Stomach smooth muscle (tissue), 2 donors: ENCODE data around the gene CEP44.
A peak's percentile ranks its signal among the peaks of the same experiment; 100 is the strongest.

ENCODE experiments used
- H3K27ac ChIP-seq: one replicate; pipeline ENCODE4 v1.7.0; 2013; ENCODE audit warnings: mild to moderate bottlenecking, low read length, inconsistent platforms
- H3K27me3 ChIP-seq, 2 donors: one replicate each; pipeline ENCODE4 v1.7.0; 2013; ENCODE audit warnings: low read length in 2 of 2; ENCODE audit not compliant: insufficient read depth in 2 of 2, control insufficient read depth in 1 of 2
- H3K36me3 ChIP-seq, 2 donors: one replicate each; pipeline ENCODE4 v1.7.0; 2013; ENCODE audit warnings: low read length in 2 of 2; ENCODE audit not compliant: control insufficient read depth in 2 of 2, insufficient read depth in 2 of 2
- H3K4me1 ChIP-seq: one replicate; pipeline ENCODE4 v1.7.0; 2013; ENCODE audit warnings: low read length; ENCODE audit not compliant: control insufficient read depth, insufficient read depth
- H3K4me3 ChIP-seq, 2 donors: one replicate each; pipeline ENCODE4 v1.7.0; 2013; ENCODE audit warnings: low read length in 2 of 2
- H3K9ac ChIP-seq, 2 donors: one replicate each; pipeline ENCODE4 v1.7.0; 2013; ENCODE audit warnings: low read length in 2 of 2, mild to moderate bottlenecking in 1 of 2
- H3K9me3 ChIP-seq, 2 donors: one replicate each; pipeline ENCODE4 v1.7.0; 2013; ENCODE audit warnings: low read length in 2 of 2; ENCODE audit not compliant: control insufficient read depth in 2 of 2
- donor health status: healthy.
- donor health status: Pancreatic carcinoma.

Gene CEP44, protein sequence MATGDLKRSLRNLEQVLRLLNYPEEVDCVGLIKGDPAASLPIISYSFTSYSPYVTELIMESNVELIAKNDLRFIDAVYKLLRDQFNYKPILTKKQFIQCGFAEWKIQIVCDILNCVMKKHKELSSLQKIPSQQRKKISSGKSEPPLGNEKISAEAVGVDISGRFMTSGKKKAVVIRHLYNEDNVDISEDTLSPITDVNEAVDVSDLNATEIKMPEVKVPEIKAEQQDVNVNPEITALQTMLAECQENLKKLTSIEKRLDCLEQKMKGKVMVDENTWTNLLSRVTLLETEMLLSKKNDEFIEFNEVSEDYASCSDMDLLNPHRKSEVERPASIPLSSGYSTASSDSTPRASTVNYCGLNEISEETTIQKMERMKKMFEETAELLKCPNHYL

DNA sequence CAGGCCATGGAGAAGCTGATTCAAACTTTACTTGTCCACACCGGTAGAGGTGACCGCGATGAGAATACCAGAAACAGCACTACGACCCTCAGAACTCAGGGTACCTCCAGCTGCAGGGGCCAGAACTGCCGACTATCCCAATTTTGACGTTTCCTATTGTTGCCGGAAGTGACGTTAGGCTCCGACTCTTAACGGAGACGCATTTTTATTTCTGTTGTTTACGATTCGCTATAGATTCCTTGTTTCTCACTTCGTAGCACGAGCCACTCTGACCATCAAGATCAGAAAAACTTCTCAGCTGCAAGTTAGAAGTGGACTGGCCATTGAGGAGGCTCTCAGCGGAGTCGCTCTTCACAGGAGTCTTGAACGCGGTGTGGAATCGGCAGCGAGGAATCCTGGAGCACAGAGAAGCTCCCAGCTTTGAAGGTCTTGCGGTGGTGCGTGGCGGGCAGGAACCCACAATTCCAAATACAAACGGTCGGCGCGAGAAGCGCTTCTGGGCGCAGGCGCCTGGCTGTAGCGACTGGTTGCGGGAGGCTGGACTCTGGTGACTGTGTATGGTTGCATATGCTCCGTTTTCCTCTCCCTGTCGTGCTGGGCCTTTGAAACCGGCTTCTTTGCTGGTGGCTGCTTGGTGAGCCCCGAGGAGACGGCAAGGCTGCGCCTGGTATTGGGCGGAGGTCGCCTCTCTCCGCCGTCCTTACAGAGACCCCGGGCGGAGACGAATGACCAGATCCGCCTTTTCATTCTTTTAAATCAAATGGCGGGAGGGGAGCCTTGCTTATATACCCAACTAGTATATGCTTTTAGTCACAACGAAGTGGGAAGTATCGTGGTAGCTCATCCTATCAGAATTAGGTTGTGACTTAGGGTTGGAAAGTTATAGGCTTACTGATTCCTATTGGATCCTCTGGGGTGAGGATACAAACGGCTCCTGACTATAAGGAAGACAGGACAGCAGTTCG, at the start of gene CEP44, which contains the start of gene FBXO8:
Gene CEP44, plus strand, starts transcription at position 405 of the 965 bp plus-strand sequence. CDS start 15,211 bp downstream, outside the sequence.
Gene FBXO8, minus strand, starts transcription at position 161 of the 965 bp plus-strand sequence. CDS start 20,575 bp downstream, outside the sequence.
- Histone ChIP-seq H3K4me1 (no peaks in the 10 kb centered on the region), H3K9me3 (no peaks in the 10 kb centered on the region), H3K27ac (peak within 1 kb of the TSS; percentile 98), H3K36me3 (no peaks in the 10 kb centered on the region), H3K9ac (peak within 1 kb of the TSS; percentile 99), H3K4me3 (peak within 1 kb of the TSS; percentile 92 to 100), H3K27me3 (no peaks in the 10 kb centered on the region)

DNA sequence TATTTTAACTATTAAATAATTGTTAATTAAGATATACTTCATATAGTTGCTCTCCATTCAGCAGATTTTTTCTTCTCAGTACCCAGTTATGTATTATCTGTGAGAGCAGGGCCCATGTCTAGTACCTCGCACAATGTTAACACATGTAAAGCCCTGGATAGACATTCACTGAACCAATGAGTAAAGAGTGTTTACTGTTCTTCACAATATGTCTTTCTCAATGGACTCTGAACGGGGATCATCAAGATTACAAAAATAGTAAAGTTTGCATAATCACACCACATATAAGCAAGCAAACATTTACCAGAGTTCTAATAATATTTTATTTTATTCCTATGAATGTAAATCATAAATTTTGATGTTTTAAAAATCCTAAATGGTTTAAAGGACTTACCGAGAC, 47.4 kb upstream of the CEP44 start:
- Histone ChIP-seq H3K27ac (no peak overlapping the region), H3K4me3 (no peak overlapping the region), H3K27me3 (no peaks in the 10 kb centered on the region), H3K4me1 (no peaks in the 10 kb centered on the region), H3K9ac (no peak overlapping the region), H3K36me3 (peaks cover 4 to 9% of the 10 kb centered on the region in 2 donors), H3K9me3 (no peaks in the 10 kb centered on the region)

DNA sequence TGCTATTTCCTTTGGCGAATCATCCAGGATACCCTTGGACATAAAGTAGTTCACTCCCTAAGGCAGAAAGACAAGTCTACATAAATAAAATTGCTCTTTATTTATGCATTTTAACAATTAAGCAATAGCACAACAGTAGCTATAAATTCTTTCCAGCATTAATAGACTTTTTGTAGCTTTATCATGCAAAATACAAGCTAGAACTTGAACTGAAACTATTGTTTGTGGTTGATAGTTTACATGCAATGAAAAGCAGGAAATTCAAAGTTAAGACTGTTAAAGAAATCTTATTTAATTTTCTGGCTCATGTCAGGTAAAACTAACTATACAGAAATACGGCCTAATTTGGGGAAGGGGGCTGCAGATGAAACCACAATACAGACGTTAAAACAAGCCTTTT, 42.5 kb upstream of the CEP44 start:
- no peak overlapping the region for H3K27ac ChIP-seq
- H3K9me3 ChIP-seq, result no peaks in the 10 kb centered on the region
- no peaks in the 10 kb centered on the region for H3K4me1 ChIP-seq
- peaks cover 4 to 9% of the 10 kb centered on the region in 2 donors for H3K36me3 ChIP-seq
- no peaks in the 10 kb centered on the region for H3K27me3 ChIP-seq
- no peak overlapping the region for H3K4me3 ChIP-seq
- no peak overlapping the region for H3K9ac ChIP-seq

DNA sequence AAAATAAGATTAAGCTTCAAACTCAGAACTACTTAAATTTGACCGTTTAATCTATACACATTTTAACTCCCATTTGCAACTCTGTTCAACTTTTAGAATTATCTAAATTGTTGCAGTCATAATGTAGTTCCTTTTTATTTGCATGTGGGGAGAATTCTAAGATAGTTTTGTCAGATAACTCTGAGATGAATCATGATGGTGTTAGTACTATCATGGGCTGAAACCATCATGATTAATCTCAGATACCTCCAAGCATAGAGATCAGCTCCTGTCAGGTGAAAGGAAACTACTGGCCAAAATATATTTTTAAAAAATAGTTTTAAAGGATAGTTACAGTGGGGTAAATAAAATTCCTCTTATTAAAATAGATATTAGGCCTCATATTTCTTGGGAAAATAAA, 39.3 kb upstream of the CEP44 start:
- H3K27me3 ChIP-seq, result no peaks in the 10 kb centered on the region
- H3K4me3 ChIP-seq, result no peak overlapping the region
- no peak overlapping the region for H3K9ac ChIP-seq
- H3K27ac ChIP-seq, result no peak overlapping the region
- no peaks in the 10 kb centered on the region for H3K4me1 ChIP-seq
- H3K9me3 ChIP-seq, result no peaks in the 10 kb centered on the region
- H3K36me3 ChIP-seq, result peaks cover 0 to 3% of the 10 kb centered on the region in 2 donors

DNA sequence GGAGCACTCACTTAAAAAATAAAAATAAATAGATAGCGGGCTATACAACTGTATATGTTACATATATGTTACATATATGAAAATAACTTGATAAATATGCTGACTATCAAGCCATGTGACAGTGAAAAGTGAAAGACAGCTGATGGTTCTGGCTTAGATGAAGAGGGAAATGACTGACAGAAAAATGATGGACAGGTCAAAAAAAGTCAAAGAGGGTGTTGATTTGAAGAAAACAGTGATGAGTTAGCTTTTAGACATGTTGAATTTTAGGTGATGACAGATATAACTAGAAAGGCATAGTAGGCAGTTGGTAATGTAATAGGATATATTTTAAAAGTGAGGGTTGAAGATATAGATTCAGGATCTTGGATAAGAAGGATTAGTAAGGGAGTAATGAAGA, 38.0 kb upstream of the CEP44 start:
- H3K27me3 ChIP-seq, result no peaks in the 10 kb centered on the region
- no peaks in the 10 kb centered on the region for H3K9me3 ChIP-seq
- no peak overlapping the region for H3K9ac ChIP-seq
- peaks cover 0 to 2% of the 10 kb centered on the region in 2 donors for H3K36me3 ChIP-seq
- no peaks in the 10 kb centered on the region for H3K4me1 ChIP-seq
- no peak overlapping the region for H3K4me3 ChIP-seq
- H3K27ac ChIP-seq, result no peak overlapping the region

DNA sequence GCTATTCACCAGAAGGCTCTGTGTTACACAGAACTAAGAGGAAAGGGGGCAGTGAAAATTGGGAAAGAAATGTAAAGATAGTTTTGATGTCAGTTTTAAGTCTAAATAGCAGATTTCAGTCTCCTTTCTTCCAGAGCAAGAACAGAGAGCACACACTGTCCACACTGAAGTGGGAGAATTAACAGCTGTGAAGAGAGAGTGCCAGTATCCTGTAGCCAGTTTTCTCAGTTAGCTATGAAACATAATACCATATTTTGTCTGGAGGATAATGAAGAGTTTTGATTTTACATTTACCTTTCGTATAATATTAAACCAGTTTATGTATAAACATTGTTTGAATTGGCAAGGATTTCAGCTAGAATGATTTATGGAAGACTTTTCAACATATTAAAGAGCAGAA, 35.3 kb upstream of the CEP44 start:
- Histone ChIP-seq H3K27ac (no peak overlapping the region), H3K9ac (no peak overlapping the region), H3K4me1 (no peaks in the 10 kb centered on the region)

DNA sequence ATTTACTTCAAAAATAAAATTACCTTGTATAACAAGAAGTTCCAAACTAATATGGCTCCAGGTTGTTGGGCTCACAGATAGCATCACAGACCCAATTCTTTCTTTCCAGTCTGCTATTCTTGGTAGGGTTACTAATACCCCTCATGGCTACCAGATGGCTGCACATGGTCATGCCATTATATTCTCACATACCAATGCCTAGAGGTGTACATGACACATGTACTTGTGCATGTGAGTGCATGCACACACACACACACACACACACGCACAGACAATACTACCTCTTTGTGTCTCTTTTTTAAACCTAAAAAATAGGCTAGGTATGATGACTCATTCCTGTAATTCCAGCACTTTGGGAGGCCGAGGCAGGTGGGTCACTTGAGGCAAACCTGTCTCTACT, 31.3 kb upstream of the CEP44 start:
- no peaks in the 10 kb centered on the region for H3K4me1 ChIP-seq
- H3K9me3 ChIP-seq, result no peaks in the 10 kb centered on the region
- no peak overlapping the region for H3K9ac ChIP-seq
- no peak overlapping the region for H3K4me3 ChIP-seq
- no peaks in the 10 kb centered on the region for H3K36me3 ChIP-seq
- no peak overlapping the region for H3K27ac ChIP-seq
- no peaks in the 10 kb centered on the region for H3K27me3 ChIP-seq

More for the DNA sequence above, 35.3 kb upstream of the CEP44 start:
- Histone ChIP-seq H3K36me3 (no peaks in the 10 kb centered on the region), H3K9me3 (no peaks in the 10 kb centered on the region), H3K4me3 (no peak overlapping the region), H3K27me3 (no peaks in the 10 kb centered on the region)

DNA sequence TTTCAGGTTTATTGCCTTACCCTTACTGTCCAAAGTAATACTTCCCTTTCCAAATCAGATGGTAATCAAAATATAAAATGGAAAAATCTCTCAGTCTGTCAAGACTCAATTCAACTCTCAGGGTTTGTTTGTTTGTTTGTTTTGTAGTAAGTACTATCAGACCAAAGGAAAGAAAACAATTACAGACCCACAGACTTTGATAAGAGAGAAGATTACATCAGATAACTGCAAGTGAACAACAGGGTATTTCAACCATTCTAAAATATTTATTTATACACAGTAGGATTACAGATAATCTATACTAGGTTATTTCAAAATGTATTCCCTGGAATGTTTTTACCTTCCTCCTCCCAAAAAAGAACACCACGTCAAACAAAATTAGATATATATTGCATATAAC, 29.1 kb upstream of the CEP44 start:
- Histone ChIP-seq H3K36me3 (peaks cover 0 to 3% of the 10 kb centered on the region in 2 donors), H3K4me3 (no peak overlapping the region), H3K9ac (no peak overlapping the region), H3K27me3 (no peaks in the 10 kb centered on the region), H3K27ac (no peak overlapping the region), H3K9me3 (no peaks in the 10 kb centered on the region), H3K4me1 (no peaks in the 10 kb centered on the region)

DNA sequence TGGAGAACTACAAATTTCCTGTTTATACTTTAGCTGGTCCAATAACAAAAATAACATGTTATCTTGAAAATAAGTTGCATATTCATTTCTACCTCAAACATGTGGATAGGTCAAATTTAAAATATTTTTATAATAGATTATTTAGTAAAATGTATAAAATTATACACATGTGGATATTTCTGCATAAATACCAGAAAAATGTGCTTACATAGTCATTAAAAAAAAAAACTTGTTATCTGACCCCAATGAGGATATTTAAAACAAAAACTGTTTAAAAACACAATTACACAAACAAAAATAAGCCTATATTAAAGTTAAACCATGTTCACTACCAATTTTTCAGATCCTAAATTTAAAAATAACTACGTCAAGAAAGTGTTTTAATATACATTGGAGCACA, 28.3 kb upstream of the CEP44 start:
- no peak overlapping the region for H3K9ac ChIP-seq
- no peaks in the 10 kb centered on the region for H3K9me3 ChIP-seq
- H3K36me3 ChIP-seq, result peaks cover 0 to 3% of the 10 kb centered on the region in 2 donors

DNA sequence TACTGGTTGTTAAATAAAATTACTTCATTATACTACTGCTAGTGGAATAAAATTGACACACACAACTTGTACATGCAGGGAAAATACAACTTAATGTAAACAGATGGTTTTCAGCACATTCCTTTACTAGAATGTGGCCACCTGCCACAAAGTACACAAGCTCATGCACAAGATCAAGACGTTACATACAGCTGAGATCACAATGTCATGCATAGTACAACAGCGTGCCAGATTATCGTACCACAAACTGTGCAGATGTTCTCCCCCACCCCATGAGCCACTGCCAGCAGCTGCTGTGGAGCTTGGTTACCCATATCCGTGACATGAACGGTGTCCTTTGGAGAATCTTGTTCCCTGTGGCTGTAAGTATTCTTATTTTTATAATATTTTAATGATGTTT, 27.9 kb upstream of the CEP44 start:
- no peak overlapping the region for H3K27ac ChIP-seq
- no peak overlapping the region for H3K9ac ChIP-seq
- no peaks in the 10 kb centered on the region for H3K9me3 ChIP-seq
- H3K4me3 ChIP-seq, result peak overlapping the region; percentile 36 to 37
- no peaks in the 10 kb centered on the region for H3K27me3 ChIP-seq
- peaks cover 0 to 3% of the 10 kb centered on the region in 2 donors for H3K36me3 ChIP-seq
- no peaks in the 10 kb centered on the region for H3K4me1 ChIP-seq

More for the DNA sequence above, 28.3 kb upstream of the CEP44 start:
- H3K27ac ChIP-seq, result no peak overlapping the region
- no peaks in the 10 kb centered on the region for H3K4me1 ChIP-seq
- no peaks in the 10 kb centered on the region for H3K27me3 ChIP-seq
- H3K4me3 ChIP-seq, result no peak overlapping the region
